AG10803 (cell line): ENCODE measurements around the gene KCMF1.

ENCODE experiments used
- DNase-seq: peaks from one replicate; pipeline ENCODE4 v3.0.0; 2010; ENCODE audit warnings: low read depth
- H3K4me3 ChIP-seq: 2 replicates; pipeline ENCODE4 v1.5.1; 2011; ENCODE audit warnings: mild to moderate bottlenecking, low read length, control low read depth
- TF ChIP-seq, protein P1 (sequence below): conservative IDR thresholded peaks from 2 replicates; pipeline ENCODE4 v1.5.1; 2011; ENCODE audit warnings: mild to moderate bottlenecking, low read length, control low read depth, inconsistent platforms

KCMF1 gene

DNA sequence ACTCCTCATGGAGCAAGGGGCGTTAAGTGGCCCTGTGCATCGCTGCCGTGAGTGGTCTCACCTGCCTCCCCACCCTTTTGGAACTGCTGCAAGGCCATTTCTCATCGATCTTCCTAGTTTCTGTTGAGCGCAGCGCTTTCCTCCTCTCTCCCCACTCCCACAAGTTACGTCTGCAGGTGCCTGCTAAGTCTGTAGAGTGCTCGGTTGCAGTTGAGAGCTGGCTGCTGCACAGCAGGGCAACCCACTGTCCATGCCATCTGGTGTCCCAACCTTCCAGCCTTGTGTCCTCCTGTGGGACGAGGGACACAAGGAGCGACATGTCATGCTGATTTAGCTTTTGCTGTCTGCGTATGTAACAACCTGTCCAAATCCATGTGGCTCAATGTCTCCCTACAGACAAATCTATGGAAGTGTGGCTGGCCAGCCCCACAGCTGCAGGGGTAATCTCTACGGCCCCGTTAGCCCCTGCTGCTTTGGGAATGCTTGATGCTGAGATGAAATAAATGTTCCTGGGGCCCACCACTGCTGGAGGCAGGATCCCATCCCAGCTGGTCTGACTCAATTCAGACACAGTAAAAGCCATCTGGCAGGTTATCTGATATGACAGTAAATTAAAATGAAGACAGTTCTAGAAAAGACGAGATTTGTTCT lies 94.1 kb downstream of the KCMF1 start:
- TF ChIP-seq, protein P1, sequence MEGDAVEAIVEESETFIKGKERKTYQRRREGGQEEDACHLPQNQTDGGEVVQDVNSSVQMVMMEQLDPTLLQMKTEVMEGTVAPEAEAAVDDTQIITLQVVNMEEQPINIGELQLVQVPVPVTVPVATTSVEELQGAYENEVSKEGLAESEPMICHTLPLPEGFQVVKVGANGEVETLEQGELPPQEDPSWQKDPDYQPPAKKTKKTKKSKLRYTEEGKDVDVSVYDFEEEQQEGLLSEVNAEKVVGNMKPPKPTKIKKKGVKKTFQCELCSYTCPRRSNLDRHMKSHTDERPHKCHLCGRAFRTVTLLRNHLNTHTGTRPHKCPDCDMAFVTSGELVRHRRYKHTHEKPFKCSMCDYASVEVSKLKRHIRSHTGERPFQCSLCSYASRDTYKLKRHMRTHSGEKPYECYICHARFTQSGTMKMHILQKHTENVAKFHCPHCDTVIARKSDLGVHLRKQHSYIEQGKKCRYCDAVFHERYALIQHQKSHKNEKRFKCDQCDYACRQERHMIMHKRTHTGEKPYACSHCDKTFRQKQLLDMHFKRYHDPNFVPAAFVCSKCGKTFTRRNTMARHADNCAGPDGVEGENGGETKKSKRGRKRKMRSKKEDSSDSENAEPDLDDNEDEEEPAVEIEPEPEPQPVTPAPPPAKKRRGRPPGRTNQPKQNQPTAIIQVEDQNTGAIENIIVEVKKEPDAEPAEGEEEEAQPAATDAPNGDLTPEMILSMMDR, result no peak
- no peak overlapping the region for H3K4me3 ChIP-seq
- no peak for DNase-seq

DNA sequence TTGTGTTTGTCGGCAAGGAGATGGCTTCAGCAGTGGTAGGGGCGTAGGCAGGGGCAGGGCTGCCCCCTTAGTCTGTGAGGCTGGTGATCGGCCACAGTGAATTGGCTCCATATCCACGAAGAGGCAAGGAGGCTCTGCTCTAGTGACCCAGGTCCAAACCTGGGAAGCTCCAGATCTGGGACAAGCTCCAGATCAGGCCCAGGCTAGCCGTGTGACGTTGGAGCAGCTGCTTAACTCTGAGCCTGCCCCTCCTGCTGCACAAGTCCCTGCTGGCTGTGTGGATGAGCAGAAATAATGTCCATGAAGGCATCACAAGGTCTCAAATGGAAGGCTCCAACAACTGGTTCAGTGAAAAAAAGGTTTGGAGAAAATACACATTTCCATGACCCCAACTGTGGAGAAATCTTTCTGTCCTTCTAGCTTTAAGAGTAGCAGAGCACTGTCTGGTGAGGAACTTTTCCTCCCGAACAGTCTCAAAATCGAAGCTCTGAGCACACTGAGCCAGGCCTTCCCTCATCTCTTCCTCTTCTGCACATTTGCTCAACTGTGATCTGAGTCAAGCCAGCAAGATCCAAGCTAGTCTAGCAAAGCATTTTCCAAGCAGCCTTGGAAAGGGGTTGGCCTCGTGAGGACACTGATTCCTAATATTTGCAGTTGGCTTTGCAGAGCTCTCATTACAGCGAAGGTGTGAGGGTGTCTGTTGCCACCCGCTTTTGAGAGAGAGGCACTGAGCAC lies 95.2 kb downstream of the KCMF1 start:
- TF ChIP-seq, protein P1, result no peak
- DNase-seq, result no peak
- no peak overlapping the region for H3K4me3 ChIP-seq

GRCh38 chr2:85066874-85067351 lies 96.0 kb downstream of the KCMF1 start:
- peak; percentile 77 for DNase-seq
- H3K4me3 ChIP-seq, result peak overlapping the region; percentile 31
- TF ChIP-seq, protein P1, result peak; percentile 90

GRCh38 chr2:85071096-85071495 lies 100.1 kb downstream of the KCMF1 start:
- peak; percentile 36 for DNase-seq
- H3K4me3 ChIP-seq, result no peak overlapping the region
- TF ChIP-seq, protein P1, result no peak

DNA sequence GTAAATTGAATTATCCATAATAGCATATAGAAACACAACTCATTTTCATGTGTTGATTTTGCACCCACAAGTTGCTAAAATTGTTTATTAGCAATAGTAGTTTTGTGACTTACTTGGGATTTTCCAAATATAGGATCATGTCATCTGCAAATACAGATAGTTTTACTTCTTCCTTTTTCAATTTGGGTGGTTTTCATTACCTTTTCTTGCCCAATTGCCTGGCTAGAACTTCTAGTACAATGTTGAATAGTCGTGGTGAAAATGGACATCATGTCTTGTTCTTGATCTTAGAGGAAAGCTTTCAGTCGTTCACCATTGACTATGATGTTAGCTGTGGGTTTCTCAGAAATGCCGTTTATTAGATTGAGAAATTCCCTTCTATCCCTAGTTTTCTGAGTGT lies 102.1 kb downstream of the KCMF1 start:
- no peak for DNase-seq
- TF ChIP-seq, protein P1, result no peak
- H3K4me3 ChIP-seq, result no peak overlapping the region

DNA sequence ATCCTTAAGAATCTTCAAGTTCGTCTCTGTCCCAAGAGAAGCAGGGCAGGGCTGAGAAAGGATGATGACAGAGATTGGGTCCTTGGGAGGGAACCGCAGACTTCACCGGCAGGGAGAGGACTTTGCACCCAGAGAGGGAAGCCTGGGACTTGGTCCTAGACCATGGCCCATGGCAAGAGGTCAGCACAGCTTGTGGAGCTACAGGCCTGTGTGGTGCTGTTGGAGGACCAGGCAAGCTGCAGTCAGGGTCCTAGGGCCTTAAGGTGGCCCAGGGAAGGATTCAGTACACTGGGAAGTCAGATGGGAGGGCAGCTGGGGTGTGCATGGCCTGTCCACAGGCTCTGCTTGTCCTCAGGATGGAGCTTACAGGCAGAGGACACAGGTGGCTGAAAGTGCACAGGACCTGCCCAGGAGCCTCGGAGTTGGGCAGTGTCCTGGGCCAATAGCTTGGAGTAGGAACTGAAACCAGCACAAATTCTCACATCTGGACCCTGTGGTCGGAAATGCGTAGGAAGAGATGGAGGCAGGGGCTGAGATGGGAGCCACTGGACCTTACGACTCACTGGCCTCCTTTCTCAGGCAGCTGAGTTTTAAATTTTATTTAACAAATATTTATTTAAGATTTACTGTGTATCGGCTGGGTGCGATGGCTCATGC lies 105.8 kb downstream of the KCMF1 start:
- no peak for DNase-seq
- H3K4me3 ChIP-seq, result no peak overlapping the region
- TF ChIP-seq, protein P1, result no peak
